KMS-11 (cell line): ENCODE data around the gene IPPK.

Source experiments
- H2AFZ ChIP-seq: fragments of 200-600 bp; sonication (generic); 2 replicates; pipeline ENCODE4 v1.6.1; 2016; ENCODE audit warnings: antibody characterized with exemption, mixed run types, low read depth
- H3K27ac ChIP-seq: fragments of 200-600 bp; sonication (generic); 2 replicates; pipeline ENCODE4 v1.6.1; 2016; ENCODE audit warnings: mild to moderate bottlenecking, mixed run types
- H3K27me3 ChIP-seq: fragments of 200-600 bp; sonication (generic); 2 replicates; pipeline ENCODE4 v1.6.1; 2017; ENCODE audit warnings: mild to moderate bottlenecking, low read depth, mixed run types, moderate library complexity; ENCODE audit not compliant: insufficient read depth
- H3K36me3 ChIP-seq: fragments of 200-600 bp; sonication (generic); 2 replicates; pipeline ENCODE4 v1.6.1; 2017; ENCODE audit warnings: mild to moderate bottlenecking, mixed run types; ENCODE audit not compliant: insufficient read depth
- H3K4me1 ChIP-seq: fragments of 200-600 bp; sonication (generic); 2 replicates; pipeline ENCODE4 v1.6.1; 2016; ENCODE audit warnings: mild to moderate bottlenecking, low read depth, mixed run types; ENCODE audit not compliant: poor library complexity, severe bottlenecking
- H3K4me2 ChIP-seq: fragments of 200-600 bp; sonication (generic); 2 replicates; pipeline ENCODE4 v1.7.0; 2016; ENCODE audit warnings: mild to moderate bottlenecking, mixed run types
- H3K4me3 ChIP-seq: fragments of 200-600 bp; sonication (generic); IDR thresholded peaks from 2 replicates; pipeline ENCODE4 v1.6.1; 2017; ENCODE audit warnings: low read depth, low read length, mixed read lengths; ENCODE audit not compliant: insufficient read depth
- H3K79me2 ChIP-seq: fragments of 200-600 bp; sonication (generic); 2 replicates; pipeline ENCODE4 v1.6.1; 2016; ENCODE audit warnings: low read depth, mixed run types; ENCODE audit not compliant: insufficient read depth
- H3K9ac ChIP-seq: fragments of 200-600 bp; sonication (generic); 2 replicates; pipeline ENCODE4 v1.6.1; 2016; ENCODE audit warnings: mild to moderate bottlenecking, mixed run types
- H4K20me1 ChIP-seq: fragments of 200-600 bp; sonication (generic); 2 replicates; pipeline ENCODE4 v1.6.1; 2016; ENCODE audit warnings: mild to moderate bottlenecking, mixed run types; ENCODE audit not compliant: insufficient read depth
- TF ChIP-seq, protein P1 (sequence below): fragments of 200-600 bp; sonication (generic); conservative IDR thresholded peaks from 2 replicates; pipeline ENCODE4 v1.6.1; 2017; ENCODE audit warnings: low read depth, mild to moderate bottlenecking, antibody characterized with exemption, low read length, moderate library complexity, mixed read lengths

Gene IPPK

DNA sequence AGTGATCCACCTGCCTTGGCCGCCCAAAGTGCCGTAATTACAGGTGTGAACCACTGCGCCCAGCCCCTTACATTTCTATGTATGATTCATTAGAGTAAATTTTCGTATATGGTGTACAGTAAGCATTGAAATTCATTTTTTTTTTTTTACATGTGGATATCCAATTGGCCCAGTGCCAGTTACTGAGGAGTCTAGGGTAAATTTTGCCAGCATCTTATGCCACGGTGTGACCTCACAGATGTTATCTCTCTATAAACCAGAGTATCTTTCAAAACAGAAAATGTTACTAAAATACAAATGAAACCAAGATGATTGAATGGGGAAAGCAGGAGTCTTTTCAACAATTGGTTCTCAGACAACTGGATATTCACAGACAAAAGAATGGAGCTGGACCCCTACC lies 64.7 kb downstream of the IPPK start:
- Histone ChIP-seq H4K20me1 (no peaks in the 10 kb centered on the region), H3K27ac (no peak overlapping the region), H3K27me3 (no peaks in the 10 kb centered on the region), H3K36me3 (no peaks in the 10 kb centered on the region), H3K4me2 (no peak overlapping the region), H3K79me2 (no peaks in the 10 kb centered on the region), H2AFZ (no peak overlapping the region), H3K4me1 (peaks cover 28% of the 10 kb centered on the region), H3K4me3 (no peak overlapping the region), H3K9ac (no peak overlapping the region)
- TF ChIP-seq, protein P1, sequence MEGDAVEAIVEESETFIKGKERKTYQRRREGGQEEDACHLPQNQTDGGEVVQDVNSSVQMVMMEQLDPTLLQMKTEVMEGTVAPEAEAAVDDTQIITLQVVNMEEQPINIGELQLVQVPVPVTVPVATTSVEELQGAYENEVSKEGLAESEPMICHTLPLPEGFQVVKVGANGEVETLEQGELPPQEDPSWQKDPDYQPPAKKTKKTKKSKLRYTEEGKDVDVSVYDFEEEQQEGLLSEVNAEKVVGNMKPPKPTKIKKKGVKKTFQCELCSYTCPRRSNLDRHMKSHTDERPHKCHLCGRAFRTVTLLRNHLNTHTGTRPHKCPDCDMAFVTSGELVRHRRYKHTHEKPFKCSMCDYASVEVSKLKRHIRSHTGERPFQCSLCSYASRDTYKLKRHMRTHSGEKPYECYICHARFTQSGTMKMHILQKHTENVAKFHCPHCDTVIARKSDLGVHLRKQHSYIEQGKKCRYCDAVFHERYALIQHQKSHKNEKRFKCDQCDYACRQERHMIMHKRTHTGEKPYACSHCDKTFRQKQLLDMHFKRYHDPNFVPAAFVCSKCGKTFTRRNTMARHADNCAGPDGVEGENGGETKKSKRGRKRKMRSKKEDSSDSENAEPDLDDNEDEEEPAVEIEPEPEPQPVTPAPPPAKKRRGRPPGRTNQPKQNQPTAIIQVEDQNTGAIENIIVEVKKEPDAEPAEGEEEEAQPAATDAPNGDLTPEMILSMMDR, result no peak

DNA sequence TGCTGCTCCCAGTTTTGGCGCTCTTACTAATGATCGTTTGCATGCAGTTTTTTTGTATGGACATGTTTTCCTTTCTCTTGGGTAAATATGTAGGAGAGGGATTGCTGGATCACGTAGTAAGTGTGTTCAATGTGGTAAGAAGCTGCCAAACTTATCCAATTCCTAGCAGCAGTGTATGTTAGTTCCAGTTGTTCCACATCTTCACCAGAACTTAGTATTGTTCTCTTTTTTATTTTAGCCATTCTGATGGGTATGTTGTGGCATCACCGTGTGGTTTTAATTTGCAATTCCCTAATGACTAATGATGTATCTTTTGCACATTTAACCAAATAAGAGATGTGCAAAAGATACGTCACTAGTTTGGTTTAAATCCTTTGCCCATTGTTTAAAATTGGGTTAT lies 65.9 kb downstream of the IPPK start:
- H3K36me3 ChIP-seq, result no peaks in the 10 kb centered on the region
- H3K27me3 ChIP-seq, result no peaks in the 10 kb centered on the region
- H3K4me1 ChIP-seq, result peaks cover 28% of the 10 kb centered on the region

DNA sequence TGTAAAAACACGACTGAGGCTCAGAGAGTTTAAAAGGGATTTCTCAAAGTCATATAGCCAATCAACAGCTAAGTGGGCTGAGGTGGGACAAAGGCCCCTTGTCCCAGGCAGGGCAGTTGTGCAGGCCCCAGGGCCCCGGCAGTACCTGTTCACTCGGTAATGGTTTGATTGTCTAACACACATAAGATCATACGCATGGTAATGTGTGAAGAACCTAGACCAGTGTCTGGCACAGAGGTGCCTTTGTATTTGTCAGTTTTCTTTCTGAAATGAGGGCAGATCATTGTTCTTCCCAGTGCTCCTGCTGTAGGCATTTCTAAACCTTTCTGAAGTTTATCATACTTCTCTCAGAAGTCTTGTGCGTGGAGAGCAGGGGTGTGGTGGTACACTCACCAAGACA lies 66.8 kb downstream of the IPPK start:
- H3K27me3 ChIP-seq, result no peaks in the 10 kb centered on the region

More for the DNA sequence above, 65.9 kb downstream of the IPPK start:
- H3K79me2 ChIP-seq, result no peaks in the 10 kb centered on the region
- no peaks in the 10 kb centered on the region for H4K20me1 ChIP-seq
- H3K4me2 ChIP-seq, result no peak overlapping the region
- no peak overlapping the region for H3K4me3 ChIP-seq
- TF ChIP-seq, protein P1, result 0 out of 2 replicates have a peak, but pooled peaks have one; percentile 8
- H3K9ac ChIP-seq, result no peak overlapping the region
- H3K27ac ChIP-seq, result no peak overlapping the region
- H2AFZ ChIP-seq, result no peak overlapping the region

DNA sequence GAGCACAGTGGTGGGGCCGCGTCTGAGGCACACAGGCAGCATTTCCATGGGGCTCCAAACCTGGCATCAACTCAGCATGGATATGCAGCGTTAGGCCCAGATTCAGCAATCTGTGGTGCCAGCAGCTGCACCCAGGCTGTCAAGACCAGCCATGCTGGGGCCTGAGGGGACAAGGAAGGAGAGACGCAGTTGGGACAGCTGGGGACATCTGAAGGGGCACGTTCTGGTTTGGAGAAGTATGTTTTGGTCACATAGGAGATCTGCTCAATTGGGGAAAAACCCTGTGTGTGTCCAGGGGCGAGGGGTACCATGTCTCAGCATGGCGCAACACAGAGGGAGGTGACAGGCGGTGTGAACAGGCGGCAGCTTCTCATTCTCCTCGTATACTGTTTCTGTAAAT lies 67.5 kb downstream of the IPPK start:
- no peaks in the 10 kb centered on the region for H3K27me3 ChIP-seq
- H3K36me3 ChIP-seq, result no peaks in the 10 kb centered on the region
- H2AFZ ChIP-seq, result no peak overlapping the region
- H3K79me2 ChIP-seq, result no peaks in the 10 kb centered on the region
- no peak overlapping the region for H3K4me2 ChIP-seq
- H3K4me3 ChIP-seq, result no peak overlapping the region
- peaks cover 18% of the 10 kb centered on the region for H3K4me1 ChIP-seq
- no peak overlapping the region for H3K27ac ChIP-seq
- TF ChIP-seq, protein P1, result no peak
- no peaks in the 10 kb centered on the region for H4K20me1 ChIP-seq
- H3K9ac ChIP-seq, result no peak overlapping the region

More for the DNA sequence above, 66.8 kb downstream of the IPPK start:
- Histone ChIP-seq H3K27ac (no peak overlapping the region), H3K4me3 (no peak overlapping the region), H3K36me3 (no peaks in the 10 kb centered on the region), H3K4me1 (peaks cover 25% of the 10 kb centered on the region), H3K79me2 (no peaks in the 10 kb centered on the region), H2AFZ (no peak overlapping the region), H3K4me2 (no peak overlapping the region), H4K20me1 (no peaks in the 10 kb centered on the region), H3K9ac (no peak overlapping the region)
- TF ChIP-seq, protein P1, result no peak

DNA sequence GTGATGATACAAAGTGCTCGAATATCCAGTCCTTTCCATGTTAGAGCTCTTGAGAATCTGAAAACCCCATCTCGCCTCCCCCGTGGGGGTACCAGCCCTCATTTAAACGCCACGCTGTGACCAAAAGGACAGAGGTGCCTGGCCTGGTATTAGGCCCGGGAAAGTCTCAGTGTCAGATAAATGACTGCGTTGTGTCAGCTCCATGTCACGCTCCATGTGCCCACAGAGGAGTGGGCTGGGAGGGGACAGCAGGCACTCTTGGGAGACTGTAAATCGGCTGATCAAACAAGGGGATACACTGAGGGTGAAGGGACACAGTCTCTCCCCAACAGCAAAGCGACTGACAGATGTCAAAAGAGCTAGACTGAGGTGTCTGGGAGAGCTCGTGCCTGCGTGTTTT lies 68.5 kb downstream of the IPPK start:
- no peaks in the 10 kb centered on the region for H3K36me3 ChIP-seq
- H3K79me2 ChIP-seq, result no peaks in the 10 kb centered on the region
- H3K4me1 ChIP-seq, result peaks cover 8% of the 10 kb centered on the region
- no peak overlapping the region for H2AFZ ChIP-seq
- no peak overlapping the region for H3K27ac ChIP-seq
- H3K4me3 ChIP-seq, result no peak overlapping the region
- TF ChIP-seq, protein P1, result no peak
- no peak overlapping the region for H3K4me2 ChIP-seq
- H3K27me3 ChIP-seq, result no peaks in the 10 kb centered on the region
- H4K20me1 ChIP-seq, result no peaks in the 10 kb centered on the region
- H3K9ac ChIP-seq, result no peak overlapping the region
